ENCODE data around the gene PCYT2. TPM values are rescaled to one million over a fixed set of nuclear protein-coding genes. Genes with fewer than 3 reads are reported as not detected.

PCYT2 gene
- total and polyA plus RNA-seq, 9 of the 15 experiments (the other 6 are each of a cell fraction or from before 2014, with no cell fraction given) = 0.92 to 134 (median 82.5) TPM

DNA sequence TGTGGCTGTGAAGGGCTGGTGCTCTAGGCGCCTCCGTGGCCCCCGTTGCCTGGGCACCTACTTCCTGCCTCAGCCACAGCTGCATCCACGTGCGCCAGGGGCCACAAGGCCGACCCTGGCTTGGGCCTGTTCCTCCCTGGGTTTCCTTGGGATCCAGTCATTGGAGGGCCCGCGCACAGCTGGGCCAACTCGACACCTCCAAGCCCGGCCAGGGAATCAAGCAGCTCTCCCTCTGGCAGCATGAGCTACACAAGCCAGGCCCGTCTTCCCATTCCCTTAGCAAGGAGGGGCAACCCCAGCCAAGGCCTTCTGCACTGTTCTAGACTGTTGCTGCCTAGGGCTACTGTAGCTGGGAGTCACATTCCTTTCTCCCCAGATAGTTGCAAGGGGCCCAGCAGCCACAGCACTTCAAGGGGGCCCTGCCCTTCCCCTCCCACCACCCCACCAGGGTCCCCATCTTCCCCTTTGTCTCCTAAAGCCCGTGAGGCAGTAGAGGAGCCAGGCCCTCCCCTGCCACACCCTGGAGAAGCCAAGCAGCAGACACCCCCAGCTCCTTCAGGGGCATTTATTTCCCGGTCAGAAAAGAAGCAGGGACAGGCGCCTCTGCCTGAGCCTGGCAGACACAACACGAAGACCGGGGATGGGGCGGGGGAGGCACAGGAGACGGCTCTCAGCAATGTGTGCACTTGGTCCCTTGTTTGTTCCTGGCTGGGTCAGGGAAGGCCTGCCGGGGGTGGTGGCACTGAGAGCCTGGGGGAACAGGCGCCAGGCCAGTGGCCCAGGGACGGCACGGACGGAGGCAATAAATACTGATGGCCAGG lies 43.8 kb downstream of the PCYT2 start (continued):
- TF ChIP-seq LARP7 (IDR thresholded peaks at IDR 0.05) = no peak
- TF ChIP-seq MAFG (tag; conservative IDR thresholded peaks at IDR 0.05) = no peak
- no peak for TF ChIP-seq PRMT5 (CRISPR knock-in tag; IDR thresholded peaks at IDR 0.05)
- no peak for TF ChIP-seq U2AF2 (optimal IDR thresholded peaks at IDR 0.05; ENCODE audit: low read depth, low read length)
- TF ChIP-seq, protein P1, sequence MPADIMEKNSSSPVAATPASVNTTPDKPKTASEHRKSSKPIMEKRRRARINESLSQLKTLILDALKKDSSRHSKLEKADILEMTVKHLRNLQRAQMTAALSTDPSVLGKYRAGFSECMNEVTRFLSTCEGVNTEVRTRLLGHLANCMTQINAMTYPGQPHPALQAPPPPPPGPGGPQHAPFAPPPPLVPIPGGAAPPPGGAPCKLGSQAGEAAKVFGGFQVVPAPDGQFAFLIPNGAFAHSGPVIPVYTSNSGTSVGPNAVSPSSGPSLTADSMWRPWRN (IDR thresholded peaks at IDR 0.05; ENCODE audit: low read depth) = no peak
- no peak for TF ChIP-seq BHLHE40 (IDR thresholded peaks at IDR 0.05; ENCODE audit: low read length)
- no peak for TF ChIP-seq ZSCAN29 (IDR thresholded peaks at IDR 0.05)
- no peak for TF ChIP-seq ZEB2 (IDR thresholded peaks at IDR 0.05)
- TF ChIP-seq, protein P2, sequence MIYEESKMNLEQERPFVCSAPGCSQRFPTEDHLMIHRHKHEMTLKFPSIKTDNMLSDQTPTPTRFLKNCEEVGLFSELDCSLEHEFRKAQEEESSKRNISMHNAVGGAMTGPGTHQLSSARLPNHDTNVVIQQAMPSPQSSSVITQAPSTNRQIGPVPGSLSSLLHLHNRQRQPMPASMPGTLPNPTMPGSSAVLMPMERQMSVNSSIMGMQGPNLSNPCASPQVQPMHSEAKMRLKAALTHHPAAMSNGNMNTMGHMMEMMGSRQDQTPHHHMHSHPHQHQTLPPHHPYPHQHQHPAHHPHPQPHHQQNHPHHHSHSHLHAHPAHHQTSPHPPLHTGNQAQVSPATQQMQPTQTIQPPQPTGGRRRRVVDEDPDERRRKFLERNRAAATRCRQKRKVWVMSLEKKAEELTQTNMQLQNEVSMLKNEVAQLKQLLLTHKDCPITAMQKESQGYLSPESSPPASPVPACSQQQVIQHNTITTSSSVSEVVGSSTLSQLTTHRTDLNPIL (CRISPR knock-in tag; IDR thresholded peaks at IDR 0.05) = no peak
- TF ChIP-seq, protein P3, sequence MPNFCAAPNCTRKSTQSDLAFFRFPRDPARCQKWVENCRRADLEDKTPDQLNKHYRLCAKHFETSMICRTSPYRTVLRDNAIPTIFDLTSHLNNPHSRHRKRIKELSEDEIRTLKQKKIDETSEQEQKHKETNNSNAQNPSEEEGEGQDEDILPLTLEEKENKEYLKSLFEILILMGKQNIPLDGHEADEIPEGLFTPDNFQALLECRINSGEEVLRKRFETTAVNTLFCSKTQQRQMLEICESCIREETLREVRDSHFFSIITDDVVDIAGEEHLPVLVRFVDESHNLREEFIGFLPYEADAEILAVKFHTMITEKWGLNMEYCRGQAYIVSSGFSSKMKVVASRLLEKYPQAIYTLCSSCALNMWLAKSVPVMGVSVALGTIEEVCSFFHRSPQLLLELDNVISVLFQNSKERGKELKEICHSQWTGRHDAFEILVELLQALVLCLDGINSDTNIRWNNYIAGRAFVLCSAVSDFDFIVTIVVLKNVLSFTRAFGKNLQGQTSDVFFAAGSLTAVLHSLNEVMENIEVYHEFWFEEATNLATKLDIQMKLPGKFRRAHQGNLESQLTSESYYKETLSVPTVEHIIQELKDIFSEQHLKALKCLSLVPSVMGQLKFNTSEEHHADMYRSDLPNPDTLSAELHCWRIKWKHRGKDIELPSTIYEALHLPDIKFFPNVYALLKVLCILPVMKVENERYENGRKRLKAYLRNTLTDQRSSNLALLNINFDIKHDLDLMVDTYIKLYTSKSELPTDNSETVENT (CRISPR knock-in tag; IDR thresholded peaks at IDR 0.05) = no peak
- no peak for TF ChIP-seq MTA1 (IDR thresholded peaks at IDR 0.05; ENCODE audit: borderline replicate concordance)
- TF ChIP-seq, protein P4, sequence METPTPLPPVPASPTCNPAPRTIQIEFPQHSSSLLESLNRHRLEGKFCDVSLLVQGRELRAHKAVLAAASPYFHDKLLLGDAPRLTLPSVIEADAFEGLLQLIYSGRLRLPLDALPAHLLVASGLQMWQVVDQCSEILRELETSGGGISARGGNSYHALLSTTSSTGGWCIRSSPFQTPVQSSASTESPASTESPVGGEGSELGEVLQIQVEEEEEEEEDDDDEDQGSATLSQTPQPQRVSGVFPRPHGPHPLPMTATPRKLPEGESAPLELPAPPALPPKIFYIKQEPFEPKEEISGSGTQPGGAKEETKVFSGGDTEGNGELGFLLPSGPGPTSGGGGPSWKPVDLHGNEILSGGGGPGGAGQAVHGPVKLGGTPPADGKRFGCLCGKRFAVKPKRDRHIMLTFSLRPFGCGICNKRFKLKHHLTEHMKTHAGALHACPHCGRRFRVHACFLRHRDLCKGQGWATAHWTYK (CRISPR knock-in tag; IDR thresholded peaks at IDR 0.05) = peak; percentile 83
- TF ChIP-seq, protein P5, sequence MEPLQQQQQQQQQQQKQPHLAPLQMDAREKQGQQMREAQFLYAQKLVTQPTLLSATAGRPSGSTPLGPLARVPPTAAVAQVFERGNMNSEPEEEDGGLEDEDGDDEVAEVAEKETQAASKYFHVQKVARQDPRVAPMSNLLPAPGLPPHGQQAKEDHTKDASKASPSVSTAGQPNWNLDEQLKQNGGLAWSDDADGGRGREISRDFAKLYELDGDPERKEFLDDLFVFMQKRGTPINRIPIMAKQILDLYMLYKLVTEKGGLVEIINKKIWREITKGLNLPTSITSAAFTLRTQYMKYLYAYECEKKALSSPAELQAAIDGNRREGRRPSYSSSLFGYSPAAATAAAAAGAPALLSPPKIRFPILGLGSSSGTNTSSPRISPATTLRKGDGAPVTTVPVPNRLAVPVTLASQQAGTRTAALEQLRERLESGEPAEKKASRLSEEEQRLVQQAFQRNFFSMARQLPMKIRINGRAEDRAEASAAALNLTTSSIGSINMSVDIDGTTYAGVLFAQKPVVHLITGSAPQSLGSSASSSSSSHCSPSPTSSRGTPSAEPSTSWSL (CRISPR knock-in tag; IDR thresholded peaks at IDR 0.05; ENCODE audit: borderline replicate concordance) = 0 out of 2 replicates have a peak, but pooled peaks have one; percentile 42
- TF ChIP-seq ADNP (tag; IDR thresholded peaks at IDR 0.05) = no peak
- TF ChIP-seq, protein P6, sequence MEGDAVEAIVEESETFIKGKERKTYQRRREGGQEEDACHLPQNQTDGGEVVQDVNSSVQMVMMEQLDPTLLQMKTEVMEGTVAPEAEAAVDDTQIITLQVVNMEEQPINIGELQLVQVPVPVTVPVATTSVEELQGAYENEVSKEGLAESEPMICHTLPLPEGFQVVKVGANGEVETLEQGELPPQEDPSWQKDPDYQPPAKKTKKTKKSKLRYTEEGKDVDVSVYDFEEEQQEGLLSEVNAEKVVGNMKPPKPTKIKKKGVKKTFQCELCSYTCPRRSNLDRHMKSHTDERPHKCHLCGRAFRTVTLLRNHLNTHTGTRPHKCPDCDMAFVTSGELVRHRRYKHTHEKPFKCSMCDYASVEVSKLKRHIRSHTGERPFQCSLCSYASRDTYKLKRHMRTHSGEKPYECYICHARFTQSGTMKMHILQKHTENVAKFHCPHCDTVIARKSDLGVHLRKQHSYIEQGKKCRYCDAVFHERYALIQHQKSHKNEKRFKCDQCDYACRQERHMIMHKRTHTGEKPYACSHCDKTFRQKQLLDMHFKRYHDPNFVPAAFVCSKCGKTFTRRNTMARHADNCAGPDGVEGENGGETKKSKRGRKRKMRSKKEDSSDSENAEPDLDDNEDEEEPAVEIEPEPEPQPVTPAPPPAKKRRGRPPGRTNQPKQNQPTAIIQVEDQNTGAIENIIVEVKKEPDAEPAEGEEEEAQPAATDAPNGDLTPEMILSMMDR (IDR thresholded peaks at IDR 0.05 in 2 of 3, conservative IDR thresholded peaks at IDR 0.05 in 1 of 3; ENCODE audit: insufficient read depth in 2 of 3, low read depth in 1 of 3, low read length in 3 of 3) = no peak; a peak in 1 of 6 replicates
- peak; percentile 47 for TF ChIP-seq SIRT6 (IDR thresholded peaks at IDR 0.05; ENCODE audit: low read depth, low read length)
